CD14-positive monocyte (primary cell): ENCODE measurements around the gene MACROD2. TPM values are rescaled to one million over a fixed set of nuclear protein-coding genes. Genes with fewer than 3 reads are reported as not detected.

Experiments used
- DNase-seq, 3 donors: peaks; one replicate each; pipeline ENCODE4 v3.0.0-alpha.2; 2011 to 2022
- H2AFZ ChIP-seq: 2 replicates; pipeline ENCODE4 v1.6.0; 2012; ENCODE audit warnings: mild to moderate bottlenecking, low read depth, low read length, inconsistent platforms; ENCODE audit not compliant: insufficient read depth, poor library complexity, severe bottlenecking
- H3K27ac ChIP-seq, 2 donors: 1 replicate in 1 of 2; 2 replicates in 1 of 2; pipeline ENCODE4 v1.5.1; 2012 to 2013; ENCODE audit warnings: low read length in 2 of 2, control low read depth in 1 of 2, inconsistent platforms in 1 of 2, low read depth in 1 of 2, mild to moderate bottlenecking in 1 of 2
- H3K27me3 ChIP-seq, 2 donors: one replicate each; pipeline versions ENCODE4 v1.6.0 to v1.6.1; 2011 to 2013; ENCODE audit warnings: low read length in 2 of 2; ENCODE audit not compliant: control insufficient read depth in 2 of 2, insufficient read depth in 2 of 2
- H3K36me3 ChIP-seq, 2 donors: replicated peaks in 1 of 2; 1 replicate in 1 of 2; 2 replicates in 1 of 2; pipeline versions ENCODE4 v1.5.1 to v1.6.1; 2012 to 2013; ENCODE audit warnings: low read length in 2 of 2, control low read depth in 1 of 2, inconsistent platforms in 1 of 2, mild to moderate bottlenecking in 1 of 2; ENCODE audit not compliant: insufficient read depth in 2 of 2, control insufficient read depth in 1 of 2
- H3K4me1 ChIP-seq, 2 donors: 1 replicate in 1 of 2; 2 replicates in 1 of 2; pipeline versions ENCODE4 v1.5.1 to v1.6.1; 2012 to 2013; ENCODE audit warnings: low read length in 2 of 2, control low read depth in 1 of 2, inconsistent platforms in 1 of 2, mild to moderate bottlenecking in 1 of 2, moderate library complexity in 1 of 2; ENCODE audit not compliant: insufficient read depth in 2 of 2, control insufficient read depth in 1 of 2
- H3K4me2 ChIP-seq: replicated peaks from 2 replicates; pipeline ENCODE3; 2012; ENCODE audit warnings: low read length, moderate library complexity, mild to moderate bottlenecking; ENCODE audit not compliant: poor library complexity, severe bottlenecking; ENCODE audit errors: extremely low read depth
- H3K4me3 ChIP-seq, 3 experiments: fragments of 200-600 bp in 1 of 3; sonication (generic) in 1 of 3; replicated peaks in 1 of 3; 1 replicate in 2 of 3; 2 replicates in 1 of 3; pipeline ENCODE4 v1.5.1; 2011 to 2013; ENCODE audit warnings: low read length in 3 of 3, mild to moderate bottlenecking in 3 of 3, control low read depth in 2 of 3, low read depth in 2 of 3, inconsistent platforms in 1 of 3, moderate library complexity in 1 of 3
- H3K79me2 ChIP-seq: 2 replicates; pipeline ENCODE4 v1.6.0; 2012; ENCODE audit warnings: mild to moderate bottlenecking, control low read depth, inconsistent platforms, low read length, moderate library complexity; ENCODE audit not compliant: insufficient read depth
- H3K9ac ChIP-seq: 2 replicates; pipeline ENCODE4 v1.6.0; 2017; ENCODE audit warnings: low read length, mild to moderate bottlenecking; ENCODE audit not compliant: insufficient read depth, poor library complexity, severe bottlenecking
- H3K9me3 ChIP-seq, 2 donors: replicated peaks in 1 of 2; 1 replicate in 1 of 2; 2 replicates in 1 of 2; pipeline versions ENCODE4 v1.5.1 to v1.6.1; 2012 to 2013; ENCODE audit warnings: low read length in 2 of 2, control low read depth in 1 of 2; ENCODE audit not compliant: control insufficient read depth in 1 of 2, insufficient read depth in 1 of 2
- H4K20me1 ChIP-seq: 2 replicates; pipeline ENCODE4 v1.6.0; 2012; ENCODE audit warnings: mild to moderate bottlenecking, low read length, control low read depth, moderate library complexity; ENCODE audit not compliant: insufficient read depth
- H3K27ac Mint-ChIP-seq, 7 donors: one replicate each; pipeline ENCODE4 v1.8.0; 2020; ENCODE audit warnings: mild to moderate bottlenecking in 7 of 7, mixed read lengths in 7 of 7, moderate library complexity in 6 of 7, inconsistent platforms in 2 of 7
- H3K27me3 Mint-ChIP-seq, 3 donors: one replicate each; pipeline ENCODE4 v1.8.0; 2021 to 2022; ENCODE audit warnings: low read depth in 3 of 3, mild to moderate bottlenecking in 3 of 3, mixed read lengths in 3 of 3, moderate library complexity in 3 of 3, inconsistent platforms in 1 of 3
- H3K36me3 Mint-ChIP-seq, 2 donors: one replicate each; pipeline ENCODE4 v1.8.0; 2020; ENCODE audit warnings: mixed read lengths in 2 of 2, inconsistent platforms in 1 of 2, mild to moderate bottlenecking in 1 of 2
- H3K4me1 Mint-ChIP-seq: one replicate; pipeline ENCODE4 v1.8.0; 2020; ENCODE audit warnings: mild to moderate bottlenecking, mixed read lengths
- H3K4me3 Mint-ChIP-seq, 2 donors: one replicate each; pipeline ENCODE4 v1.8.0; 2020; ENCODE audit warnings: mild to moderate bottlenecking in 2 of 2, mixed read lengths in 2 of 2, moderate library complexity in 1 of 2
- H3K9me3 Mint-ChIP-seq, 7 donors: one replicate each; pipeline ENCODE4 v1.8.0; 2020 to 2022; ENCODE audit warnings: mixed read lengths in 7 of 7, mild to moderate bottlenecking in 6 of 7, moderate library complexity in 6 of 7, inconsistent platforms in 2 of 7
- WGBS: methylation state at CpG from one replicate; pipeline ENCODE4 v1.1.5; 2013; ENCODE audit warnings: missing lambda C conversion rate; ENCODE audit not compliant: insufficient coverage; 5-methylcytosine and 5-hydroxymethylcytosine counted together
- intact Hi-C, 2 donors: fragments of 100-400 bp; cut with micrococcal nuclease; formaldehyde crosslinking; loops; one replicate each; pipeline versions ENCODE4 v1.15.0 to v1.15.1; 2023
- polyA plus RNA-seq, 3 donors: library from polyadenylated mRNA; depleted of rRNA in 1 of 3; unstranded in 2 of 3; stranded (reverse) in 1 of 3; fragments of 300-500 nt in 2 of 3; fragments of >200 nt in 1 of 3; fragmentation: Illumina TruSeq in 2 of 3; gene quantifications; 1 replicate in 2 of 3; 2 replicates in 1 of 3; pipeline ENCODE4 v1.2.3, GENCODE V29; 2012 to 2021
- TF ChIP-seq, protein P1 (sequence below): fragments of 200-600 bp; IDR thresholded peaks from one replicate; pipeline ENCODE4 v1.8.0; 2022; ENCODE audit warnings: antibody characterized with exemption, mild to moderate bottlenecking

Gene MACROD2
- polyA plus RNA-seq, 3 donors = 0.23 TPM; not detected in 2

GRCh38 chr20:14820771-14821170, 825.5 kb downstream of the MACROD2 start:
- DNase-seq = no peak
- no peak overlapping the region for H3K27ac Mint-ChIP-seq
- H3K4me1 ChIP-seq = no peaks in the 10 kb centered on the region
- H3K9me3 Mint-ChIP-seq = peaks cover 3 to 11% (median 7%) of the 10 kb centered on the region in 7 donors
- no peaks in the 10 kb centered on the region for H3K36me3 Mint-ChIP-seq
- H3K9ac ChIP-seq = no peak overlapping the region
- H4K20me1 ChIP-seq = no peaks in the 10 kb centered on the region
- H3K27me3 Mint-ChIP-seq = peaks cover 0 to 1% (median 0%) of the 10 kb centered on the region in 3 donors
- no peaks in the 10 kb centered on the region for H3K27me3 ChIP-seq
- no peak overlapping the region for H3K4me3 Mint-ChIP-seq
- no peaks in the 10 kb centered on the region for H3K4me1 Mint-ChIP-seq
- intact Hi-C loops = no loop called here
- H3K9me3 ChIP-seq = peaks cover 0 to 6% of the 10 kb centered on the region in 2 donors
- H3K79me2 ChIP-seq = no peaks in the 10 kb centered on the region
- no peak overlapping the region for H3K27ac ChIP-seq
- no CpG with 5 or more reads among the region's 9 CpGs for WGBS
- H2AFZ ChIP-seq = no peak overlapping the region
- no peaks in the 10 kb centered on the region for H3K36me3 ChIP-seq
- no peak overlapping the region for H3K4me3 ChIP-seq
- TF ChIP-seq, protein P1, sequence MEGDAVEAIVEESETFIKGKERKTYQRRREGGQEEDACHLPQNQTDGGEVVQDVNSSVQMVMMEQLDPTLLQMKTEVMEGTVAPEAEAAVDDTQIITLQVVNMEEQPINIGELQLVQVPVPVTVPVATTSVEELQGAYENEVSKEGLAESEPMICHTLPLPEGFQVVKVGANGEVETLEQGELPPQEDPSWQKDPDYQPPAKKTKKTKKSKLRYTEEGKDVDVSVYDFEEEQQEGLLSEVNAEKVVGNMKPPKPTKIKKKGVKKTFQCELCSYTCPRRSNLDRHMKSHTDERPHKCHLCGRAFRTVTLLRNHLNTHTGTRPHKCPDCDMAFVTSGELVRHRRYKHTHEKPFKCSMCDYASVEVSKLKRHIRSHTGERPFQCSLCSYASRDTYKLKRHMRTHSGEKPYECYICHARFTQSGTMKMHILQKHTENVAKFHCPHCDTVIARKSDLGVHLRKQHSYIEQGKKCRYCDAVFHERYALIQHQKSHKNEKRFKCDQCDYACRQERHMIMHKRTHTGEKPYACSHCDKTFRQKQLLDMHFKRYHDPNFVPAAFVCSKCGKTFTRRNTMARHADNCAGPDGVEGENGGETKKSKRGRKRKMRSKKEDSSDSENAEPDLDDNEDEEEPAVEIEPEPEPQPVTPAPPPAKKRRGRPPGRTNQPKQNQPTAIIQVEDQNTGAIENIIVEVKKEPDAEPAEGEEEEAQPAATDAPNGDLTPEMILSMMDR = no peak
- H3K4me2 ChIP-seq = no peak overlapping the region

DNA sequence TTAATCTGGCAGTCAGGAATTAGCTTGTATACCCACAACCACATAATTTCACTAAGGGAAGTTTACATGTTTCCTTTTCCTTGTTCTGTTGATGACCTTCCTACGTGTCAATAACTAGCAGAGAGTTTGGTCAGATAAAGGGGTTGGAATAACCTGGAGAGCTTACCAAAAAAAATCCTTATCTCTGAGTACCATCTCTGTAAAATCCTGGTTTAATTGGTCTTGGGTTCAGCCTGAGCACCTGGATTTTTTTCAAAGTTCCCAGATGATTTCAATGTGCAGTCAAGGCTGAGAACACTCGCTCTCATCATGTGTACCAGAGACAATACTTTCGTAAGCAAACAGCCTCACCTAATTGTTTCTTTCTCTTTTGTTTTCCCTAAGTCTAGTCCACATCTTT, 825.9 kb downstream of the MACROD2 start:
- Histone ChIP-seq H3K27me3 (no peaks in the 10 kb centered on the region), H3K4me2 (no peak overlapping the region), H3K79me2 (no peaks in the 10 kb centered on the region), H3K27ac (no peak overlapping the region), H3K4me3 (no peak overlapping the region), H3K36me3 (no peaks in the 10 kb centered on the region), H3K9ac (no peak overlapping the region), H3K4me1 (no peaks in the 10 kb centered on the region), H4K20me1 (no peaks in the 10 kb centered on the region), H3K9me3 (peaks cover 0 to 6% of the 10 kb centered on the region in 2 donors), H2AFZ (no peak overlapping the region)
- H3K27ac Mint-ChIP-seq = no peak overlapping the region
- WGBS = no CpG with 5 or more reads among the region's 3 CpGs
- H3K4me1 Mint-ChIP-seq = no peaks in the 10 kb centered on the region
- no peak for DNase-seq
- H3K4me3 Mint-ChIP-seq = no peak overlapping the region
- intact Hi-C loops = no loop called here
- peaks cover 3 to 11% (median 7%) of the 10 kb centered on the region in 7 donors for H3K9me3 Mint-ChIP-seq
- H3K36me3 Mint-ChIP-seq = no peaks in the 10 kb centered on the region
- H3K27me3 Mint-ChIP-seq = no peaks in the 10 kb centered on the region
- TF ChIP-seq, protein P1 = no peak
